Stimulated activated CD8-positive, alpha-beta memory T cell treated with anti-CD3 and anti-CD28 coated beads, Interleukin-15, amount 100 ng/mL, for 48 hours (primary cell): ENCODE results near the gene ARFGEF3.
"Not testable (repeated sequence)": the region's sequence is repeated elsewhere in the genome, so short reads cannot be mapped to it uniquely, and the experiment has no call there.

ENCODE experiments used
- DNase-seq, 2 donors: peaks; one replicate each; pipeline ENCODE4 v3.0.0-alpha.2; 2020; ENCODE audit warnings: low read depth in 2 of 2

ARFGEF3 gene, protein sequence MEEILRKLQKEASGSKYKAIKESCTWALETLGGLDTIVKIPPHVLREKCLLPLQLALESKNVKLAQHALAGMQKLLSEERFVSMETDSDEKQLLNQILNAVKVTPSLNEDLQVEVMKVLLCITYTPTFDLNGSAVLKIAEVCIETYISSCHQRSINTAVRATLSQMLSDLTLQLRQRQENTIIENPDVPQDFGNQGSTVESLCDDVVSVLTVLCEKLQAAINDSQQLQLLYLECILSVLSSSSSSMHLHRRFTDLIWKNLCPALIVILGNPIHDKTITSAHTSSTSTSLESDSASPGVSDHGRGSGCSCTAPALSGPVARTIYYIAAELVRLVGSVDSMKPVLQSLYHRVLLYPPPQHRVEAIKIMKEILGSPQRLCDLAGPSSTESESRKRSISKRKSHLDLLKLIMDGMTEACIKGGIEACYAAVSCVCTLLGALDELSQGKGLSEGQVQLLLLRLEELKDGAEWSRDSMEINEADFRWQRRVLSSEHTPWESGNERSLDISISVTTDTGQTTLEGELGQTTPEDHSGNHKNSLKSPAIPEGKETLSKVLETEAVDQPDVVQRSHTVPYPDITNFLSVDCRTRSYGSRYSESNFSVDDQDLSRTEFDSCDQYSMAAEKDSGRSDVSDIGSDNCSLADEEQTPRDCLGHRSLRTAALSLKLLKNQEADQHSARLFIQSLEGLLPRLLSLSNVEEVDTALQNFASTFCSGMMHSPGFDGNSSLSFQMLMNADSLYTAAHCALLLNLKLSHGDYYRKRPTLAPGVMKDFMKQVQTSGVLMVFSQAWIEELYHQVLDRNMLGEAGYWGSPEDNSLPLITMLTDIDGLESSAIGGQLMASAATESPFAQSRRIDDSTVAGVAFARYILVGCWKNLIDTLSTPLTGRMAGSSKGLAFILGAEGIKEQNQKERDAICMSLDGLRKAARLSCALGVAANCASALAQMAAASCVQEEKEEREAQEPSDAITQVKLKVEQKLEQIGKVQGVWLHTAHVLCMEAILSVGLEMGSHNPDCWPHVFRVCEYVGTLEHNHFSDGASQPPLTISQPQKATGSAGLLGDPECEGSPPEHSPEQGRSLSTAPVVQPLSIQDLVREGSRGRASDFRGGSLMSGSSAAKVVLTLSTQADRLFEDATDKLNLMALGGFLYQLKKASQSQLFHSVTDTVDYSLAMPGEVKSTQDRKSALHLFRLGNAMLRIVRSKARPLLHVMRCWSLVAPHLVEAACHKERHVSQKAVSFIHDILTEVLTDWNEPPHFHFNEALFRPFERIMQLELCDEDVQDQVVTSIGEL (N-terminal part only)

DNA sequence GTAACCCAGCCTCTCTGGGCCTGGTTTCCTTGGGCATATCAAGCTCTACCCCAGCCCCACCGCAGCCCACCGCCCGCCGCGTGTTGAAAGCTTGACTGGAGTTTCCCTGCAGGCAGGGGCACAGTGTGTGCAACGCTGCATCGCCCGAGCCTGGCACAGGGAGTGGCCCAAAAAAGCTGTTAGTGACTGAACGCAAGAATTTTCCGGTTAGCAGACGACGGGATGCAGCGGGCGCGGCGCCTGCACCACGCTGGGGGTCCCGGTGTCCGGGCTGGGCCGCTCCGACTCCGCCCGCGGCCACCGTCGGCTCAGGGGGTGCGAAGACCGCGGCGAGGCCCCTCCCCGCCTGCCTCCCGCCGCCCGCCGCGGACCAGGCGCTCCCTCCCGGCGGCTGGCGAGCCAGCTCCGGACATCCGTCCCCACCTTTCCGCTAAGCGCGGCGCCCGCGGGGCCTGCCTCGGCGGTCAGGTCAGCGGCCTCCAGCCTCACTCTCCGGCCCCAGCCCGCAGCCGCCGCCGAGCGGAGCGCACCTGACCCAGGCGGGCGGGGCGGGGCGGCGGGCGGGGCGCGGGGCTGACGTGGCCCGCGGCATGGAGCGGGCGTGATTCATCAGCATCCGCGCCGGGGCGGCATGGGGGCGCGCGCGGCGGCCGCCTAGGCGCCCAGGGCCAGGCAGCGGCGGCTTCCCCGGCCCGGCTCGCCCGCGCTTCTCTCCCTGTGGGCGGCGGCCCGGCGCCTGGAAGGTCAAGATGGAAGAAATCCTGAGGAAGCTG is at the start of gene ARFGEF3:
TSS of gene ARFGEF3 (plus strand) at position 602 of the 773 bp plus-strand sequence. CDS start at position 750, 148 bp downstream.
- peak; percentile 42 to 47 for DNase-seq

DNA sequence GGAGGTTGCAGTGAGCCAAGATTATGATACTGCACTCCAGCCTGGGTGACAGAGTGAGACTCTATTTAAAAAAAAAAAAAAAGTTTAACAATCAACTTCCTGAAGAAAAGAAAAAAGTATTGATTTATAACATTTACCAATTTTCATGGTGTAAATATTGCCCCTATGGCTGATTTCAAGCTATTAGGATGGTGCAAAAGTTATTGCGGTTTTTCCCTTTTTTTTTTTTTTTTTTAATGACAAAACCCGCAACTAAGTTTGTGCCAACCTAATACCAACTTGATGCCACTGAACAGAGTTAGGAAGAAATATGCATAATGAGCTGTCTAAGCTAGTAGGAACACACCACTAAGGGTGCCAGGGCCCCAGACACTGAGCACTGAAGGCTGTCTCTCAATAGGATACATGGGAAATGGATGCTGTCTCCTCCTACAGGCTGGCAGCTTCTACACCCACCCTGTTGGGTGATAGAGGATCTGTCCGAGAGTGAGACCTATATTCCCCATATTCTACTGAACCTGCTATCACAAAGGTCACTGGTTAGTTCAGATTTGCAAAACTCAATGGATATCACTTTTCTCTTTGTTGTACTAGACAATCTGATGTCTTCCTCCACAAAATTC is 48.0 kb upstream of the ARFGEF3 start:
- no peak for DNase-seq

DNA sequence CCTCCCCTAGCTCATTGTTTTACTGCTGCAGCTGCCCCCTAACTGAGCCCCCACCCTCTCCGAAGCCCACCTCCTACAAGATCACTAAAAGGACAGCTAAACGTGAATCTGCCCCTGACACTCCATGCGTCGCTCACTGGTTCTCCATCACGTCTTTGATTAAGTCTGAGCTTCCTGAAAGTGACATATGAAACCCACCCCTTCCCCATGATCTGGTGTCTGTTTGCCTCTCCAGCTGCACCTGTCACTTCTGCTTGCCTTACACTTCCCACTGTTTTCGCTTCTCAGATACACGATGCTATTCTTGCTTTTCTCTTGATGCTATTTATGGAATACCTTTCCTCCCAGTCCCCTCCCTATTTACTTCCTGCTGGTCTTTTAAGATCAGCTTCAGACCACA is 46.5 kb upstream of the ARFGEF3 start:
- no peak for DNase-seq

DNA sequence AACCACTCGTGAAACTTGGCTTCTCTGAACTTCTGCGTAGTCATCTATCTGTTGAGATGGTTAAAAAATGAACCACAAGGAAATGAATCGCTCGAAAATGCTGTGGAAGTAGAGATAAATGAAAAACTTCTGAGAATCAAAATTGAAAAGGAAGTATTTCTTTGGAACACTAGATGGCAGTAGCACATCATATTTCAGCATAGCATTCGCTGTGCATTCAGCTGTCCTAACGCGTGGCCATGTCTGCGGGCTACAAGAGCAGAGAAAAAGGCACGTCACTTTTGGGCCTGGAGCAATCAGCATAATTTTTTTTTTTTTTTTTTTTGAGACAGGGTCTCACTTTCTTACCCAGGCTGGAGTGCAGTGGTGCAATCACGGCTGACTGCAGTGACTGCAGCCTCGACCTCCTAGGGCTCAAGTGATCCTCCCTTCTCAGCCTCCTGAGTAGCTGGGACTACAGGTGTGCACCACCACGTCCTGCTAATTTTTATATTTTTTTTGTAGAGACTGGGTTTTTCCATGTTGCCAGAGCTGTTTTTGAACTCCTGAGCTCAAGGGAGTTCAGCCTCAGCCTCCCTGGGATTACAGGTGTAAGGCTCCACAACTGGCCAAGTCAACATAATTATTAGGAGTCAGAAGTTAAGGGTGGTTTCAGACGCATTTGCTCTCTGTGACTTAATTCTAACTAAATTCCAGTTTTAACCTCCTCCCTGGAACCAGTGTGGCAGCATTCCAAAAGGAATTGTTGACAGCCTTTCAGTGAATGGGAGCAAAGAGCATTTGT is 45.7 kb upstream of the ARFGEF3 start:
- DNase-seq, result no peak

DNA sequence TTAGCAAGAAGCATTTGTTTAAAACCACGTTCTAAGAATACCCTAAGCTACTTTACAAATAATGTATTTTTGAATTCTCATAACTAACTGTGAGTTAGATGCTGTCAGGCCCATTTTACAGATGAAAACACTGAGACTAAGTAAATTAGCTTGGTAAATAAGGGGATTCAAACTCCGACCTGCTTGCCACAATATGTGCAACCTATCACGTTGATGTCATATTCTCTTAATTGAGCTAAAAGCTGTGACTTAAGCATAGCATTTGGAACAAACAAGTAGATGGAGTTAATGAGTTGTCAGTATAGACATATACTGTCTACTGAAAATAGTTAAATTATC is 45.1 kb upstream of the ARFGEF3 start:
- no peak for DNase-seq

DNA sequence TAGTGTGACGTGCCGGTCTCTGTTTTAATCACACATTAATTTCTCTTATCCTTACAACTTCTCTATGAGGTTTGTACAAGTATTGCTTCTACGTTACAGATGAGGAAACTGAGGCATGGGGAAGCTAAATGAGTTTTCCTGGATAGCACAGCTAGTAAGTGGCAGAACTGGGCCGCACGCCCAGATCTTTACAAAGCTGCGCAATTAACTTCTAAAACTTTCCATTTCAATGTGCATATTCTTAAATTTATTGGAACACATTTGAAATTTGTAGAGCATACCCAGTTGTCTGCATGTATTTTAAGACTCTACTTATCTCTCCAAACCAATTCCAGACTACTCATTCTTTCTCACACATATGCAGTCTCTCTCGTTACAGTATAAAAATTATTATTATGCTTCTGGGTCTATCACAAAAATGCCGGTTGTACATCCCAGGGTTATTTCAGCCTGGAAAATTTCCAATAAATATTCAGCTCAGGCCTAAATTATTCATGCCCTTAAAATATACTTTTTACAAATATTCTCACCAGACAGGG is 44.3 kb upstream of the ARFGEF3 start:
- DNase-seq, result no peak

DNA sequence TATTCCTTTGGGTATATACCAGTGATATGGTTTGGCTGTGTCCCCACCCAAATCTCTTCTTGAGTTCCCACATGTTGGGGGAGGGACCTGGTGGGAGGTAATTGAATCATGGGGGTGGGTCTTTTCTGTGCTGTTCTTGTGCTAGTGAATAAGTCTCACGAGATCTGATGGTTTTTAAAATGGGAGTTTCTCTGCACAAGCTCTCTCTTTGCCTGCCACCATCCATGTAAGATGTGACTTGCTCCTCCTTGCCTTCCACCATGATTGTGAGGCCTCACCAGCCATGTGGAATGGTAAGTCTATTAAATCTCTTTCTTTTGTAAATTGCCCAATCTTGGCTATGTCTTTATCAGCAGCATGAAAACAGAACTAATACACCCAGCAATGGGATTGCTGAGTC is 42.5 kb upstream of the ARFGEF3 start:
- DNase-seq, result not testable (repeated sequence)

DNA sequence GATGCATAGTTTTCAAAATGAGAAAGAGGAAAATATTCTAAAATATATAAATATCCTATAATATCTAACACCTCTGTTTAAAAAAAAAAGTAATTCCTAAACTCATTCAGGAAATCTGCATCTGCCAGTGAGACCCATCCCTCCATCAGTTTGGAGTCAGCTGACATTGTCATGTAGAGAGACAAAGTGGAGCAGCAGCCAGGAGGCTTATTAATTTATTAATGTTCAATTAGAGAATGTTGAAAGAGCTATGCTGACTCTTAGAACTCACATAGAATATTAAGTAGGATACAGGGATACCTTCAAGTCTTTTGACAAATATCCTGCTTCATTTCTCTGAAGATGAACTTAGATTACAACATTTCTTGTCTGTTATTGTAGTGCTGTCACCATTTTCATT is 41.8 kb upstream of the ARFGEF3 start:
- no peak for DNase-seq

DNA sequence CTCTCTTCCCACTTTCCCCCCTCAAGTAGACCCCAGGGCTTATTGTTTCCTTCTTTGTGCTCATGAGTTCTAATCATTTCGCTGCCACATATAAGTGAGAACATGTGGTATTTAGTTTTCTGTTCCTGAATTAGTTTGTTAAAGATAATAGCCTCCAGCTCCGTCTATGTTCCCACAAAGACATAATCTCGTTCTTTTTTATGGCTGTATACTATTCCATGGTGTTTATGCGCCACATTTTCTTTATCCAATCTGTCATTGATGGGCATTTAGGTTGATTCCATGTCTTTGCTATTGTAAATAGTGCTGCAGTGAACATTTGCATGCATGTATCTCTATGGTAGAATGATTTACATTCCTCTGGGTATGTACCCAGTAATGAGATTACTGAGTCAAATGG is 37.6 kb upstream of the ARFGEF3 start:
- DNase-seq, result no peak

DNA sequence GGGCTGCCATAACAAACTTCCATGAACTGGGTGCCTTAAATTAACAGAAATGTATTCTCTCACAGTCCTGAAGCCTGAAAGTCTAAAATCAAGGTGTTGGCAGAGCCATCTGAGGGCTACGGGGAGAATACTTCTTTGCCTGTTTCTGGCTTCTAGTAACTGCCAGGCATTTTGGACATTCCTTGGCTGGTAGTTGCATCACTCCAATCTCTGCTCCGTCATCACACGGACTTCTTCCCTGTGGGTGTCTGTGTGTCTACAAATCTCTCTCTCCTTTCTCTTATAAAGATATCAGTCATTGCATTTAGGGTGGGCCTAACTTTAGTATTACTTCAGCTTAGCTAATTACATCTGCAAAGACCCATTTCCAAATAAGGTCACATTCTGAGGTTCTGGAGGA is 33.6 kb upstream of the ARFGEF3 start:
- DNase-seq, result no peak

DNA sequence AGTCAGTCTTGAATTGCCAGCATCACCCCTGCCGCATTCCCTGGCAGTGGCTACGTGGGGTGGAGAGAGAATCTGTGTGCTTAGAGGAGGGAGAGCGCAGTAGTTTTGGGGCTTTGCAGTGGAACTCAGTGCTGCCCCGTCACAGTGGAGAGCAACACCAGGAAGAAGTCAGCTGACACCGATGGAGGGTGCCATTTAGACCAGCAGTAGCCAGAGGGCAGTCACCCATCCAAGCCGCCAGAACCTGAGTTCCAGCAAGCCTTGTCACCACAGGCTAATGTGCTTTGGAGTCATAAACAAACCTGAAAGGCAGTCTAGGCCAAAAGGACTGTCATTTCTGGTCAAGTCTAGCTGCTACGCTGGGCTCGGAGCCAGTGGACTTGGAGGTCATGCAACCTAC is 32.5 kb upstream of the ARFGEF3 start:
- DNase-seq, result no peak

DNA sequence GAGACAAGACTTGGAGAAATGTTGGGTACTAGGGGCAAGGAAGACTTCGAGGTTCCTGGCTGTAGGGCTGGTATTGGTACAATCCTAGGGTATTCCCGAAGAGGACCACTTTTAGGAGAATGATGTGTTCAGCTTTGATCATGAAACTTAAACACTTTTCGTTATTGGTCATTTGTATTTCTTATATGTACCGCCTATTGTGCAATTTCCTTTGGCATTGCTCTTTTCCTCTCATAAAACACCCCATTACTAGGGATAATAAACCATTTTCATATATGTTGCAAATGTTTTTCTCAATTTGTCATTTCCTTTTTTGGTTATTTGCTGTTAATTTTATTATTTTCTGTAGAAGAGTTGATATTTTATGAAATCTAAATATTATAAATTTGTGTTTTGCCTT is 18.9 kb upstream of the ARFGEF3 start:
- no peak for DNase-seq

DNA sequence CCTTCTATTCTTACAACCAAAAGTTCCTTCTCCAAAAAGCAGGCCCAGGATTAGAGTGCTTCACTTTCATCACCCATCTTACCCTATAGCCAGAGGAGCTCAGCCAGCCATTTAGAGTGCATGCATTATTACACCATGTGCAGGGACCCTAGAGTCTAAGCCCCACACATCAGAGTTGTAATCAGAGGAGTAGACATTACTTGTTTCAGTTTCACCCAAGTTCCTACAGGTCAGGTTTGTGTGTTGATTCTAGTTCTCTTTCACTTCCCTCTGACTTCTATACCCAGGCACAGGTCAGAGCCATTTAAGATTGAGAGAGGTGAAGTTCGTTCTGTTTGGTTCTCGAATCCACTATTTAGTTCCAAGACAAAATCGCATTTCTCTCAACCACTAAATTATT is 16.3 kb upstream of the ARFGEF3 start:
- no peak for DNase-seq

DNA sequence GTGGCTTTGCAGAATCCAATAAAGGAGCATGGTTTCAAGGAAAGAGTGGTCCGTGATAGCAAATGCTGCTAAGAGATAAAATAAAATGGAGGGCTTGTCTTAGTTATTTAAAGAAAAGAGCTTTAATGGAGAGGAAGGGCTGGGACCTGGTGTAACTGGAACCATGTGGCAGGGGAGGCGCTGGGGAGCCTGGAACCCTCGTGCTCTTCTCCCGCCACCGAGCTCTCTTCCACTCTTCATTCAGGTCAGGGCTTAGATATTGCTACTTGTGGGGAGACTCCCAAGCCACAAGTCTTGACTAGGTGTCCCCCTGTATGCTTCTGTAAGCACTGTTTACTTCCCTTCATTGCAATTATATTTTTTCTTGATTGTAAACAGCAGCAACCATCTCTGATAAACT is 15.2 kb upstream of the ARFGEF3 start:
- DNase-seq, result no peak

DNA sequence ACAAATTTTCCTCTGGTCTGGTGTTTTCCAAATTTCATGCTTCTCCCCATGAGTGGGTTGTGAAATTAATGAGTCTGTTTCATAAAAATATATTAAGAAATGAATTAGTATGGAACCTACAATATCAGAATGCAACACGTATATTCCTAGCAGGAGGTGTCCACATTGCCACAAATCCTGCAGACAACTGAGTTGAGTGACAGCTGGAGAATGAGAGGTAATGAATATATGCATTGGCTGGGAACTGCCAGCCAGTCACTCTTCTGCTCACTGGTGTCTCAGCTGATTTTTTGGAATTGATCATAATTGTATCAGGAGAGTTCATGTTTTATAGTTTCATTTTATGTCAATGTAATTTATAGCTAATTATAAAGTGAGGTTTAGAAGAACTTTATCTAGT is 6.3 kb upstream of the ARFGEF3 start:
- no peak for DNase-seq

DNA sequence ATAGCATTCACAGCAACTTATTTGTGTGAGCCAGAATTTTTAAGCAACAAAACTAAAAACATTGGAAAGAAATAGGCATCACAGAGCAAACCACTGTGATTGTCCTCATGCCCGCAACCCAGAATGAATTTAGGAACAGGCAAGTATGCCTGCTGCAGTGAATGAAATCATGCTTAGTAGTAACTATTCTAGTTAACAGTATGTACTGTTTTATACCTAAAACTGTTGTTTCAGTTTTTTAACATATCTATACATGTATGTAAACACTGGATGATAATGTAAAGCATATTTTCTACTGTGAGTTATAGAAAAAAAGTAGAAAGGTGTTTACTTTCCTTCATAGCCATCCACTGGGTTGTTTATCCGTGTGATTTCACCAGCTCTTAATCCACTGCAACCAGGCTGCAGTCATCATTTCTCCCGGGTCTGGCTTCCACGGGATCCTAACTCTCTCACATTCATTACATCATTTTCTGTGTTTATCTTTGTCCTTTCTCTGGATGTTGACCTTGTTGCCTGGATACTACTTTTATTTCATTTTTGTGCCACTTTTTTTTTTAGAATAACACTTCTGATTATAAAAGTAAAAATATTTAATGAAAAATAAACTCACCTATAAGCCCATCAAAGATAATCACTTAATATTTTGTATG is 3.6 kb upstream of the ARFGEF3 start:
- no peak for DNase-seq

DNA sequence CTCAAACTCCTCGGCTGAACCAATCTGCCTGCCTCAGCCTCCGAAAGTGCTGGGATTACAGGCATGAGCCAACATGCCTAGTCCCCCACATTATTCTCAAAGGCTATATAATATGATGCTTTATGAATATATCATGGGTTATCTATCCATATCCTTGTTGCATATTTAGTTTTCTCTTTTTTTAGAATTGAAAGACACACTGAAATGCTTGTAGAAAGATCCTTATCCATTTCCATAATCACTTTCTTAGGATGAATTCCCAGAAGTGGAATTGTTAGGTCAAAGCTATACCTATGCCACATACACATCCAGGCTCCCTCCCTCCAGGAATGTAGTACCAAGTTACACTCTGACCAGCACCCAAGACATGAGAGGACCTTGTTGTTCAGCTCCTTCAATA is 2.5 kb upstream of the ARFGEF3 start:
- DNase-seq, result no peak

DNA sequence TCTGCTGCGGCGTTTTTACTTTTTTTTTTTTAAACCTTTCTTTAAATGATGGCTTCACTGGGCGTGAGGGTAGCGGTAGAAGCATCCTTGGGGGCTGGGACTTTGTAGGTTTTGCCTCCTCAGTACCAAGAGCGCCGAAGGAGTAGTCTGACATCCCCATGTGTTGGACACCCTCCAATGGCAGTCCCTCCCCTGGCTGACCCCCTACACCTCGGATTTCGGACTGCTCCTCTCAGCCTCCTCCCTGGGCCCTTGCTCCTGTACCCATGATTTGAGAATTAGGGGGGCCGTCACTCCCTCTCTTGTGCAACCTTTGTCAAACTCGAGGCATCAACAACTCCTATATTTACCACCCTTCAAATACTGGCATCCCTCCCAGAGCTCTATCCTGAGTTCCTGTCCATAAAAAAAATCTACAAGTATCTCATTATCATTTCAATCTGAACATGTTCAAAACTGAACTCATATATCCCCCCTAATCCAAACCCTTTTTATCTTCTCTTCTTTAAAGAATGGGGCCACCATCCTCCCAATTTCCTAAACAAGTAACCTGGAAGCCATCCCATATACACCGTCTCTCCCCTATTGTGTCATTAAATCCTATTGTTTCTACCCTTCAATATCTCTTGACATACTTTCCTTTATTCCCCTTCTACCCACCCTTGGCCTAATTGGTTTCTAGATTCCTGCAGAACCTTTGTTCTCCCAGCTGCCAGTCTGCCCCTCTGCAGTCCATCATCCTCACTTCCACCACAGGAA is 1.2 kb upstream of the ARFGEF3 start:
- DNase-seq, result no peak

DNA sequence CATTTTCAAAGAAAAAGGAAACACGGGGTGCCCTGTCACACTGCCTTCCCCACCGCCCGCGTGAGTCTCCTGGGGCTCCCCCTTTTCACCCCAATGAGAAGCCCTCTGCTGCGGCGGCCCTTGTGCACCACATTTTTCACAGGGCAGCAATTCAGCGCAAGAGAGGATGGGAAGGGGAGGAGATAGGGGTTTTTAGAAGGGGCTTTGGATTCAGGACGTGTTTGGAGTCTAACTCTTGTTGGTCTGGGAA is 726 bp upstream of the ARFGEF3 start:
- DNase-seq, result no peak
